Measurements from ENCODE around the gene GRIK3. TPM values are rescaled to one million over a fixed set of nuclear protein-coding genes. Genes with fewer than 3 reads are reported as not detected.

Gene GRIK3
- total RNA-seq, 1 experiment from 2014 or later, result 5.5 TPM

DNA sequence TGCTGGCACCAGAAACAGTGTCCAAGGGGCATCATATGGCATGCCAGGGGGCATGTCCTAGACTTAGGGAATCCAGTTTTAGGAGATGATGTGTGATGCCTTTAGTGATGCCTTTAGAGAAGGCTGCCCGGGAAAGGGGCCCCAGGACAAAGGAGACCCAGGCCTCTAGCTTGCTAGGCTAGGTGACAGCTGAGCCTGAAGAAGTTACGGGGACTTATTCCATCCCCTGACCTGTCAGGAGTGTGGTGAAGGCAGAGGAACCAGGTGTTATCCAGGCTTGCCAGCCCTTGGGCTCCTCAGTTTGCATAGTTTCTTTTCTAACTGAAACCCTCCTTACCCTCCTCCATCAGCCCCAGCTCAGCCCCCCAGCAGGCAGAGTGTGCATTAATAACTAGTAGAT is 281.9 kb downstream of the GRIK3 start:
- Mint-ChIP-seq H3K27ac (no peak overlapping the region), H3K4me1 (peaks cover 15% of the 10 kb centered on the region), H3K9me3 (peaks cover 3% of the 10 kb centered on the region; the same call in 1 of the 2 replicates), H3K4me3 (no peak overlapping the region), H3K27me3 (ENCODE audit: low read depth) (peaks cover 14% of the 10 kb centered on the region), H3K36me3 (no peaks in the 10 kb centered on the region)
- ChIA-PET CTCF (interaction anchor here (0.7 to 1.4 kb wide), 2 partner anchors 20 to 178 kb away, joined by 3 read pairs; no protein-coding TSS in a partner anchor), POLR2A (interaction anchor here (0.6 to 1.1 kb wide), 2 partner anchors 37 to 1611 kb away, joined by 3 read pairs; no protein-coding TSS in a partner anchor)
- ATAC-seq, result no peak
- no peak for DNase-seq (ENCODE audit: low spot score)
- no peak for TF ChIP-seq ZNF263 (CRISPR knock-in tag; IDR thresholded peaks at IDR 0.05; ENCODE audit: low read depth)
- TF ChIP-seq ZBTB21 (CRISPR knock-in tag; IDR thresholded peaks at IDR 0.05; ENCODE audit: borderline replicate concordance), result no peak
- TF ChIP-seq CTCF (IDR thresholded peaks at IDR 0.05), result no peak
- no peak for TF ChIP-seq ZNF416 (CRISPR knock-in tag; IDR thresholded peaks at IDR 0.05)
- no peak for TF ChIP-seq ESRRA (CRISPR knock-in tag; IDR thresholded peaks at IDR 0.05; ENCODE audit: borderline replicate concordance)
- no peak for TF ChIP-seq CREM (CRISPR knock-in tag; IDR thresholded peaks at IDR 0.05)

GRCh38 chr1:36751525-36751924 is 282.8 kb downstream of the GRIK3 start:
- CTCF ChIA-PET, result interaction anchor here (2.1 kb wide), 1 partner anchor 113 kb away, joined by 6 read pairs; no protein-coding TSS in a partner anchor
- ATAC-seq, result no peak
- peaks cover 14% of the 10 kb centered on the region for H3K4me1 Mint-ChIP-seq

DNA sequence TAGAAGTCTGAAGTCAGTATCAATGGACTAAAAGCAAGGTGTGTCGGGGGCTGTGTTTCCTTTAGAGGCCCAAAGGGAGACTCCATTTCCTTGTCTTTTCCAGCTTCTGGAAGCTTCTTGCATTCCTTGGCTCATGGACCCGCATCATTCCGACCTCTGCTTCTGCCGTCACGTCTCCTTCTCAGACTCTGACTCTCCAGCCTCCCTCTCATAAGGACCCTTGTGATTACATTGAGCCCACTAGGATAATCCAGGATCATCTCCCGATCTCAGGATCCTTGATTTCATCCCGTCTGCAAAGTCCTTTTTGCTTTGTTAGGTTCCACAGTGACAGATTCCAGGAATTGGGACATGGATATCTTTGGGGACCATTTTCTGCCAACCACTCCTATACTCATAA is 285.8 kb downstream of the GRIK3 start:
- Mint-ChIP-seq H3K27ac (no peak overlapping the region), H3K4me1 (peaks cover 8% of the 10 kb centered on the region; the same call in 1 of the 2 replicates), H3K9me3 (peaks cover 12% of the 10 kb centered on the region), H3K36me3 (no peaks in the 10 kb centered on the region), H3K4me3 (no peak overlapping the region), H3K27me3 (ENCODE audit: low read depth) (peaks cover 2% of the 10 kb centered on the region; the same call in 1 of the 2 replicates)
- ChIA-PET CTCF (no interaction called here), POLR2A (no interaction called here)
- DNase-seq (ENCODE audit: low spot score) (no peak), ATAC-seq (no peak)
- TF ChIP-seq MXD4 (CRISPR knock-in tag; IDR thresholded peaks at IDR 0.05; ENCODE audit: borderline replicate concordance), result no peak
- TF ChIP-seq TP53 (CRISPR knock-in tag; IDR thresholded peaks at IDR 0.05), result no peak
- TF ChIP-seq ZNF317 (CRISPR knock-in tag; IDR thresholded peaks at IDR 0.05; ENCODE audit: borderline replicate concordance, low read depth), result no peak
- TF ChIP-seq, protein P1, sequence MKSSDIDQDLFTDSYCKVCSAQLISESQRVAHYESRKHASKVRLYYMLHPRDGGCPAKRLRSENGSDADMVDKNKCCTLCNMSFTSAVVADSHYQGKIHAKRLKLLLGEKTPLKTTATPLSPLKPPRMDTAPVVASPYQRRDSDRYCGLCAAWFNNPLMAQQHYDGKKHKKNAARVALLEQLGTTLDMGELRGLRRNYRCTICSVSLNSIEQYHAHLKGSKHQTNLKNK (CRISPR knock-in tag; IDR thresholded peaks at IDR 0.05), result no peak
- TF ChIP-seq NR1H2 (CRISPR knock-in tag; IDR thresholded peaks at IDR 0.05), result no peak
- no peak for TF ChIP-seq ATF1 (CRISPR knock-in tag; IDR thresholded peaks at IDR 0.05)
- no peak for TF ChIP-seq ZNF396 (CRISPR knock-in tag; IDR thresholded peaks at IDR 0.05; ENCODE audit: borderline replicate concordance)
- TF ChIP-seq ZNF425 (CRISPR knock-in tag; conservative IDR thresholded peaks at IDR 0.05), result no peak
- TF ChIP-seq ETV6 (CRISPR knock-in tag; IDR thresholded peaks at IDR 0.05), result no peak
- TF ChIP-seq ZNF219 (CRISPR knock-in tag; IDR thresholded peaks at IDR 0.05; ENCODE audit: borderline replicate concordance), result no peak
- no peak for TF ChIP-seq ZNF416 (CRISPR knock-in tag; IDR thresholded peaks at IDR 0.05)
- no peak for TF ChIP-seq FOXP4 (CRISPR knock-in tag; IDR thresholded peaks at IDR 0.05)

More at GRCh38 chr1:36751525-36751924, 282.8 kb downstream of the GRIK3 start:
- POLR2A ChIA-PET, result interaction anchor here (0.7 kb wide), 1 partner anchor 141 kb away, joined by 3 read pairs; no protein-coding TSS in a partner anchor
- H3K4me3 Mint-ChIP-seq, result no peak overlapping the region
- H3K27ac Mint-ChIP-seq, result no peak overlapping the region
- TF ChIP-seq, protein P1 (CRISPR knock-in tag; IDR thresholded peaks at IDR 0.05), result no peak
- no peak for TF ChIP-seq GTF2I (CRISPR knock-in tag; conservative IDR thresholded peaks at IDR 0.05)
- no peak for TF ChIP-seq ZNF416 (CRISPR knock-in tag; IDR thresholded peaks at IDR 0.05)
- TF ChIP-seq, protein P2, sequence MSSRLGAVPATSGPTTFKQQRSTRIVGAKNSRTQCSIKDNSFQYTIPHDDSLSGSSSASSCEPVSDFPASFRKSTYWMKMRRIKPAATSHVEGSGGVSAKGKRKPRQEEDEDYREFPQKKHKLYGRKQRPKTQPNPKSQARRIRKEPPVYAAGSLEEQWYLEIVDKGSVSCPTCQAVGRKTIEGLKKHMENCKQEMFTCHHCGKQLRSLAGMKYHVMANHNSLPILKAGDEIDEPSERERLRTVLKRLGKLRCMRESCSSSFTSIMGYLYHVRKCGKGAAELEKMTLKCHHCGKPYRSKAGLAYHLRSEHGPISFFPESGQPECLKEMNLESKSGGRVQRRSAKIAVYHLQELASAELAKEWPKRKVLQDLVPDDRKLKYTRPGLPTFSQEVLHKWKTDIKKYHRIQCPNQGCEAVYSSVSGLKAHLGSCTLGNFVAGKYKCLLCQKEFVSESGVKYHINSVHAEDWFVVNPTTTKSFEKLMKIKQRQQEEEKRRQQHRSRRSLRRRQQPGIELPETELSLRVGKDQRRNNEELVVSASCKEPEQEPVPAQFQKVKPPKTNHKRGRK (CRISPR knock-in tag; IDR thresholded peaks at IDR 0.05; ENCODE audit: borderline replicate concordance), result no peak
- TF ChIP-seq, protein P3, sequence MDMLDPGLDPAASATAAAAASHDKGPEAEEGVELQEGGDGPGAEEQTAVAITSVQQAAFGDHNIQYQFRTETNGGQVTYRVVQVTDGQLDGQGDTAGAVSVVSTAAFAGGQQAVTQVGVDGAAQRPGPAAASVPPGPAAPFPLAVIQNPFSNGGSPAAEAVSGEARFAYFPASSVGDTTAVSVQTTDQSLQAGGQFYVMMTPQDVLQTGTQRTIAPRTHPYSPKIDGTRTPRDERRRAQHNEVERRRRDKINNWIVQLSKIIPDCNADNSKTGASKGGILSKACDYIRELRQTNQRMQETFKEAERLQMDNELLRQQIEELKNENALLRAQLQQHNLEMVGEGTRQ (CRISPR knock-in tag; IDR thresholded peaks at IDR 0.05), result no peak
- no peak for TF ChIP-seq JAZF1 (CRISPR knock-in tag; IDR thresholded peaks at IDR 0.05)
- peaks cover 3% of the 10 kb centered on the region; the same call in 1 of the 2 replicates for H3K9me3 Mint-ChIP-seq
- H3K36me3 Mint-ChIP-seq, result no peaks in the 10 kb centered on the region
- no peak for DNase-seq (ENCODE audit: low spot score)
- peaks cover 13% of the 10 kb centered on the region for H3K27me3 Mint-ChIP-seq (ENCODE audit: low read depth)

Data from WTC11 (cell line).